Uterus (tissue), 4 donors: ENCODE measurements around the gene ZNF577. TPM values are rescaled to one million over a fixed set of nuclear protein-coding genes. Genes with fewer than 3 reads are reported as not detected.

Experiments
- DNase-seq, 2 donors: peaks; one replicate each; pipeline ENCODE4 v3.0.0-alpha.2; 2019 to 2020
- H3K27ac ChIP-seq, 2 donors: fragments of 200-600 bp; sonication (generic); 1 replicate in 1 of 2; 2 replicates in 1 of 2; pipeline ENCODE4 v1.5.1; 2016 to 2018
- H3K27me3 ChIP-seq, 2 donors: fragments of 200-600 bp; sonication (generic); one replicate each; pipeline ENCODE4 v1.5.1; 2018 to 2019; ENCODE audit warnings: control low read depth in 1 of 2
- H3K36me3 ChIP-seq, 2 donors: fragments of 200-600 bp; sonication (generic); one replicate each; pipeline ENCODE4 v1.5.1; 2019; ENCODE audit warnings: control low read depth in 1 of 2
- H3K4me1 ChIP-seq, 2 donors: fragments of 200-600 bp; sonication (generic); one replicate each; pipeline ENCODE4 v1.5.1; 2018 to 2019; ENCODE audit warnings: control low read depth in 1 of 2
- H3K4me3 ChIP-seq, 2 donors: fragments of 200-600 bp; sonication (generic); 1 replicate in 1 of 2; 2 replicates in 1 of 2; pipeline ENCODE4 v1.5.1; 2018 to 2019; ENCODE audit warnings: mild to moderate bottlenecking in 1 of 2
- H3K9me3 ChIP-seq, 2 donors: fragments of 200-600 bp; sonication (generic); one replicate each; pipeline ENCODE4 v1.5.1; 2019; ENCODE audit warnings: control low read depth in 1 of 2
- CTCF ChIP-seq, 4 experiments: fragments of 200-600 bp in 2 of 4; fragments of 450-650 bp in 2 of 4; sonication (generic) in 2 of 4; IDR thresholded peaks; one replicate each; pipeline ENCODE4 v1.5.1; 2016 to 2019; ENCODE audit warnings: antibody characterized with exemption in 4 of 4, mild to moderate bottlenecking in 2 of 4, moderate library complexity in 1 of 4
- POLR2A ChIP-seq, 2 donors: fragments of 450-650 bp; IDR thresholded peaks; one replicate each; pipeline ENCODE4 v1.6.1; 2016; ENCODE audit warnings: antibody characterized with exemption in 2 of 2, mild to moderate bottlenecking in 1 of 2, moderate library complexity in 1 of 2
- intact Hi-C: fragments of 100-400 bp; cut with DNase I; formaldehyde crosslinking; loops from one replicate; pipeline ENCODE4 v1.15.1; 2023; ENCODE audit warnings: low total_unique reads
- total RNA-seq, 4 donors: library from RNA; depleted of rRNA in 3 of 4; stranded (reverse); fragments of >200 nt in 3 of 4; gene quantifications; one replicate each; pipeline versions ENCODE4 v1.1.0 to v1.2.4, GENCODE V29; 2014 to 2023
- donor health status: DM: yes; HTN: yes; CAD: no.

Gene ZNF577
- total RNA-seq, 4 donors from 2014 or later, result 20.6 to 31.2 (median 25.1) TPM

GRCh38 chr19:51837145-51837544 is 50.6 kb downstream of the ZNF577 start:
- TF ChIP-seq POLR2A (IDR thresholded peaks at IDR 0.05) (no peak), CTCF (IDR thresholded peaks at IDR 0.05) (no peak)
- Histone ChIP-seq H3K27me3 (no peaks in the 10 kb centered on the region), H3K27ac (no peak overlapping the region), H3K9me3 (no peaks in the 10 kb centered on the region), H3K4me3 (no peak overlapping the region), H3K4me1 (no peaks in the 10 kb centered on the region), H3K36me3 (no peaks in the 10 kb centered on the region)
- intact Hi-C loops, result no loop called here
- DNase-seq, result no peak

GRCh38 chr19:51830274-51830673 is 57.5 kb downstream of the ZNF577 start:
- no peak overlapping the region for H3K27ac ChIP-seq
- H3K27me3 ChIP-seq, result no peaks in the 10 kb centered on the region
- H3K4me1 ChIP-seq, result no peaks in the 10 kb centered on the region
- no peak overlapping the region for H3K4me3 ChIP-seq
- peak in 2 of 4 experiments; percentile 13 to 29 for TF ChIP-seq CTCF (IDR thresholded peaks at IDR 0.05)
- no peak for TF ChIP-seq POLR2A (IDR thresholded peaks at IDR 0.05)
- DNase-seq, result no peak
- H3K9me3 ChIP-seq, result no peaks in the 10 kb centered on the region
- intact Hi-C loops, result no loop called here
- H3K36me3 ChIP-seq, result no peaks in the 10 kb centered on the region

- Histone ChIP-seq H3K9me3 (no peaks in the 10 kb centered on the region), H3K4me1 (no peaks in the 10 kb centered on the region), H3K27ac (no peak overlapping the region), H3K36me3 (no peaks in the 10 kb centered on the region), H3K4me3 (no peak overlapping the region), H3K27me3 (no peaks in the 10 kb centered on the region)
- intact Hi-C loops, result no loop called here
- DNase-seq, result no peak
- TF ChIP-seq POLR2A (IDR thresholded peaks at IDR 0.05) (no peak), CTCF (IDR thresholded peaks at IDR 0.05) (no peak)
Measured at GRCh38 chr19:51824281-51825005, 63.3 kb downstream of the ZNF577 start.

- no peak for TF ChIP-seq POLR2A (IDR thresholded peaks at IDR 0.05)
- TF ChIP-seq CTCF (IDR thresholded peaks at IDR 0.05), result no peak
- Histone ChIP-seq H3K27me3 (no peaks in the 10 kb centered on the region), H3K27ac (no peak overlapping the region), H3K36me3 (no peaks in the 10 kb centered on the region), H3K4me3 (no peak overlapping the region), H3K9me3 (no peaks in the 10 kb centered on the region), H3K4me1 (no peaks in the 10 kb centered on the region)
- DNase-seq, result no peak
- intact Hi-C loops, result no loop called here
Measured at GRCh38 chr19:51822946-51823345, 64.8 kb downstream of the ZNF577 start.

- TF ChIP-seq CTCF (IDR thresholded peaks at IDR 0.05), result no peak
- TF ChIP-seq POLR2A (IDR thresholded peaks at IDR 0.05), result no peak
- H3K27ac ChIP-seq, result no peak overlapping the region
Measured at GRCh38 chr19:51822325-51822724, 65.4 kb downstream of the ZNF577 start.

More at GRCh38 chr19:51822325-51822724, 65.4 kb downstream of the ZNF577 start:
- intact Hi-C loops, result no loop called here
- H3K9me3 ChIP-seq, result no peaks in the 10 kb centered on the region
- H3K27me3 ChIP-seq, result no peaks in the 10 kb centered on the region
- no peaks in the 10 kb centered on the region for H3K4me1 ChIP-seq
- no peak overlapping the region for H3K4me3 ChIP-seq
- no peak for DNase-seq
- no peaks in the 10 kb centered on the region for H3K36me3 ChIP-seq
